Mucosa of stomach (tissue), 1 donor: Measurements from ENCODE around the gene CCDC117.

Experiments used
- H3K27me3 ChIP-seq: one replicate; pipeline ENCODE4 v1.7.0; 2013; ENCODE audit warnings: mild to moderate bottlenecking, low read length; ENCODE audit not compliant: control insufficient read depth, insufficient read depth
- H3K36me3 ChIP-seq: one replicate; pipeline ENCODE4 v1.7.0; 2013; ENCODE audit warnings: low read length; ENCODE audit not compliant: control insufficient read depth, insufficient read depth
- H3K4me1 ChIP-seq: one replicate; pipeline ENCODE4 v1.7.0; 2013; ENCODE audit warnings: mild to moderate bottlenecking, low read length; ENCODE audit not compliant: control insufficient read depth, insufficient read depth
- H3K4me3 ChIP-seq: one replicate; pipeline ENCODE4 v1.7.0; 2013; ENCODE audit warnings: low read length
- H3K9ac ChIP-seq: one replicate; pipeline ENCODE4 v1.7.0; 2013; ENCODE audit warnings: mild to moderate bottlenecking, low read length, moderate library complexity
- H3K9me3 ChIP-seq: one replicate; pipeline ENCODE4 v1.7.0; 2013; ENCODE audit warnings: mild to moderate bottlenecking, low read length, moderate library complexity; ENCODE audit not compliant: control insufficient read depth
- donor health status: Pancreatic carcinoma.

CCDC117 gene

DNA sequence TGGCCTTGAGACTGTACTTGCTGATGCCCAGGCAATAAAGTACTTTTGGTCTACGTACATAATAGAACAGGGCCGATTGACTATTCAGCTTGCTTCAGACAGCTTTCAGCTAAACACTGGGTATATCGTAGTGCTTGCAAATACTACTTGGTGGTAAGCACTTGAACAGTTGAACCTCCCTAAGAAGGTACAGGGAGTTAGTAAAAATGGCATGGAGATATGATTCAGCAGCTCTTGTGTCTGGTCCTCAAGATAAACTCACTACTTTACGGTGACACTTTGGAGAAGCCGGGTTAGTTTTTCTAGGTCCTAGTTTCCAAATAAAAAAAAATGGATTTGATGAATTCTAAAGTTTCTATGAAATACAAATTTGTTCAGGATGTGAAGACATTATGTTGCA lies 7.3 kb downstream of the CCDC117 start:
- H3K9ac ChIP-seq: no peak overlapping the region
- peaks cover 6% of the 10 kb centered on the region for H3K4me1 ChIP-seq
- H3K36me3 ChIP-seq: peaks cover 3% of the 10 kb centered on the region
- no peaks in the 10 kb centered on the region for H3K27me3 ChIP-seq
- H3K4me3 ChIP-seq: no peak overlapping the region
- H3K9me3 ChIP-seq: no peaks in the 10 kb centered on the region

DNA sequence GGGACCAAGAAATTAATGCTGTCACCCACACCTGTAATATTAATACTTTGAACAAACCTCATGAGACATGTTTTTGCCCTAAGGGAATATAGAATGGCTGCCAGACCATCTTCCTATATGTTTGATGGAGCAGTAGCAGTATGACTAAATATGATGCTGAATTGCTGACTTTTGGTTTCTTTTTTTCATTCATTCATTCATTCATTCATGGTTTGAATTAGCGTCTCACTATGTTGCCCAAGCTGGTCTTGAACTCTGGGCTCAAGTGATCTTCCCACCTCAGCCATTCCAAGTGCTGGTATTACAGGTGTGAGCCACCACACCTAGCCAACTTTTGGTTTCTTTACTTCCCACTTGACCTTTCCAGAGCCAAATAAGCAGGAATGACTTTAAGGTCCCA lies 7.8 kb downstream of the CCDC117 start:
- Histone ChIP-seq H3K36me3 (peaks cover 3% of the 10 kb centered on the region), H3K9ac (no peak overlapping the region), H3K9me3 (no peaks in the 10 kb centered on the region), H3K4me1 (peaks cover 6% of the 10 kb centered on the region), H3K27me3 (no peaks in the 10 kb centered on the region), H3K4me3 (no peak overlapping the region)

GRCh38 chr22:28783786-28784671 lies 11.5 kb downstream of the CCDC117 start:
- H3K36me3 ChIP-seq: peaks cover 3% of the 10 kb centered on the region
- H3K4me3 ChIP-seq: no peak overlapping the region
- no peaks in the 10 kb centered on the region for H3K27me3 ChIP-seq
- H3K9ac ChIP-seq: peak overlapping the region; percentile 22
- H3K4me1 ChIP-seq: peaks cover 6% of the 10 kb centered on the region
- H3K9me3 ChIP-seq: no peaks in the 10 kb centered on the region

DNA sequence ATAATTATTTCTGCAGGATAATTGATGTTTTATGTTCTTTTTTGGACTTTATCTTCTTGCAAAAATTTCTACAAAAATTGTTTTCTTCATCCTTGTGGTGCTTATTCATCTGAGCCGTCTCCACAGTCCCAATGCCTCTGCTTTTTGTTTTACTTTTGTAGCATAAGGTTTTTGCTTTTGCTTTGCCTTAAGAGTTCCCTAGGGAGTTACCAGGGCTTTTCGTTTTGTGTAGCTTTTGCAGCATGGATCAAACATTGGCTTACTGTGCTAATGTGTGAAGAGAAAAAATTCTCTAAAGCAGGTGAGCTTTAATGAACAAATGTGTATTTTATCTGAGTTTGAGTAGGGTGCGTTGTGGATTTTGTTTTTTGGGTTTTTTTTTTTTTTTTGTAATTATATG lies 16.1 kb downstream of the CCDC117 start:
- Histone ChIP-seq H3K4me1 (peaks cover 6% of the 10 kb centered on the region), H3K36me3 (no peaks in the 10 kb centered on the region), H3K27me3 (no peaks in the 10 kb centered on the region), H3K4me3 (no peak overlapping the region), H3K9ac (no peak overlapping the region), H3K9me3 (no peaks in the 10 kb centered on the region)

- no peak overlapping the region for H3K4me3 ChIP-seq
- no peak overlapping the region for H3K9ac ChIP-seq
- H3K4me1 ChIP-seq: peaks cover 14% of the 10 kb centered on the region
- no peaks in the 10 kb centered on the region for H3K27me3 ChIP-seq
- H3K36me3 ChIP-seq: peaks cover 16% of the 10 kb centered on the region
- H3K9me3 ChIP-seq: no peaks in the 10 kb centered on the region
Measured at GRCh38 chr22:28791124-28791523, 18.6 kb downstream of the CCDC117 start.

DNA sequence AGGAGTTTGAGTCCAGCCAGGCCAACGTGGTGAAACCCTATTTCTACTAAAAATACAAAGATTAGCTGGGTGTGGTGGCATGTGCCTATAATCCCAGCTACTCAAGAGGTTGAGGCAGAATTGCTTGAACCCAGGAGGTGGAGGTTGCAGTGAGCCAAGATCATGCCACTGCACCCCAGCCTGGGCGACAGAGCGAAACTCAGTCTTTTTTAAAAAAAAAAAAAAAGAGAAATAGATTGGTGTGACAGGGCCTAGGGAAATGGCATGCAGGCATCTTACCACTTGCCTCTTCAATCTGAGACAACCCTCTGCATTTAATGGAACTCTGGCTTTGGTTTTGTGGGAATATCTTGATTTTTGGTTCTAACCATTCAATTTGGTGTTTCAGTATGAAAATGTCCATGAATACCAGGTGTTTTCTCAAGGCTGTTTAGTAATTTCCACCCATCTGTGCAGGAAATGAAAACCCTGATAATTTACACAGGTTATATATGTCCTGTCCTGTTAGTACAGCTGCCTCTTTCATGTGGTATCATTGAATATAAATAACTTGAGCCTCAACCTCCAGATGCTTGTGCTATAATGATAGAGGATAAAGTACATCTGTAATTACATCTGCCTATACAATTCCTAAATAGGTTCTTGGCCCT lies 19.5 kb downstream of the CCDC117 start:
- H3K9me3 ChIP-seq: no peaks in the 10 kb centered on the region

GRCh38 chr22:28792491-28793383 lies 20.2 kb downstream of the CCDC117 start:
- Histone ChIP-seq H3K9me3 (no peaks in the 10 kb centered on the region), H3K36me3 (peaks cover 26% of the 10 kb centered on the region), H3K27me3 (no peaks in the 10 kb centered on the region), H3K4me1 (peaks cover 27% of the 10 kb centered on the region), H3K9ac (no peak overlapping the region), H3K4me3 (no peak overlapping the region)

More for the DNA sequence above, 19.5 kb downstream of the CCDC117 start:
- H3K4me1 ChIP-seq: peaks cover 22% of the 10 kb centered on the region
- H3K9ac ChIP-seq: no peak overlapping the region
- H3K27me3 ChIP-seq: no peaks in the 10 kb centered on the region
- H3K4me3 ChIP-seq: no peak overlapping the region
- H3K36me3 ChIP-seq: peaks cover 24% of the 10 kb centered on the region

DNA sequence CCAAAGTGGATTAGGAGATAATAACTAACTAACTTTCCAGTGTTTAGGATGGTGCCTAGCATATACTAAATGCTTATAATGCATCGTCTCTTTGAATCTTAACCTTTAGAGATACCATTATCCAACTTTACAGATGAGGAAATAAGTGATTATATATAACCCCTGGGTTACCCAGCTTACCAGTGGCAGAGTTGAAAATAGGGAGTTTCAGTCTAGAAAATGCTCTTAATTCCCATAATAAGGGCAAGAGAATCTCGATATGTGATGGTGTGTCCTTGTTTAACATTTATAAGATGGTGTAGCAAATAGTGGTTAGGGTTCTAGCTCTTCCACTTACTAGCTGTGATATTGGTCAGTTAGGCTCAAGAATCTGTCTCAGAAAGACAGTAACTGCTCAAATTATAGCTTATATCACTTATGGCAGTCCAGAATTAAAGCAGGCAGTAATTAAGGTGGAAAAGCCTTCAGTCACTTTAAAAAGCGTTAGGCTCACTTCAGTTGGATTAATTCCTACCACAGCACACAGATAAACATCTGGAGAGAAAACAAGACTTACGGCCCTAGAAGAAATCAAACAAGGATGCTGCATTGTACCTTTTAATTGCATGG lies 21.6 kb downstream of the CCDC117 start:
- Histone ChIP-seq H3K9me3 (no peaks in the 10 kb centered on the region), H3K9ac (no peak overlapping the region), H3K4me1 (peaks cover 27% of the 10 kb centered on the region), H3K27me3 (no peaks in the 10 kb centered on the region), H3K4me3 (no peak overlapping the region), H3K36me3 (peaks cover 31% of the 10 kb centered on the region)

GRCh38 chr22:28795071-28795693 lies 22.7 kb downstream of the CCDC117 start:
- Histone ChIP-seq H3K9me3 (no peaks in the 10 kb centered on the region), H3K4me1 (peaks cover 27% of the 10 kb centered on the region), H3K27me3 (no peaks in the 10 kb centered on the region), H3K9ac (peak overlapping the region; percentile 45), H3K36me3 (peaks cover 31% of the 10 kb centered on the region), H3K4me3 (no peak overlapping the region)

- H3K9me3 ChIP-seq: no peaks in the 10 kb centered on the region
- H3K4me1 ChIP-seq: peaks cover 27% of the 10 kb centered on the region
- peak overlapping the region; percentile 10 for H3K9ac ChIP-seq
- no peaks in the 10 kb centered on the region for H3K27me3 ChIP-seq
- H3K36me3 ChIP-seq: peaks cover 31% of the 10 kb centered on the region
- no peak overlapping the region for H3K4me3 ChIP-seq
Measured at GRCh38 chr22:28795932-28796856, 23.7 kb downstream of the CCDC117 start.
